Loucy (cell line): ENCODE data around the gene ARHGAP22.

ENCODE experiments used
- EZH2phosphoT487 ChIP-seq: fragments of 200-600 bp; IDR thresholded peaks from 2 replicates; pipeline ENCODE4 v1.6.1; 2018; ENCODE audit warnings: antibody characterized with exemption, mild to moderate bottlenecking, moderate library complexity, borderline replicate concordance
- TF ChIP-seq, protein P1 (sequence below): fragments of 200-600 bp; sonication (generic); conservative IDR thresholded peaks from 2 replicates; pipeline ENCODE4 v1.5.1; 2014; ENCODE audit warnings: mild to moderate bottlenecking, antibody characterized with exemption, low read length

DNA sequence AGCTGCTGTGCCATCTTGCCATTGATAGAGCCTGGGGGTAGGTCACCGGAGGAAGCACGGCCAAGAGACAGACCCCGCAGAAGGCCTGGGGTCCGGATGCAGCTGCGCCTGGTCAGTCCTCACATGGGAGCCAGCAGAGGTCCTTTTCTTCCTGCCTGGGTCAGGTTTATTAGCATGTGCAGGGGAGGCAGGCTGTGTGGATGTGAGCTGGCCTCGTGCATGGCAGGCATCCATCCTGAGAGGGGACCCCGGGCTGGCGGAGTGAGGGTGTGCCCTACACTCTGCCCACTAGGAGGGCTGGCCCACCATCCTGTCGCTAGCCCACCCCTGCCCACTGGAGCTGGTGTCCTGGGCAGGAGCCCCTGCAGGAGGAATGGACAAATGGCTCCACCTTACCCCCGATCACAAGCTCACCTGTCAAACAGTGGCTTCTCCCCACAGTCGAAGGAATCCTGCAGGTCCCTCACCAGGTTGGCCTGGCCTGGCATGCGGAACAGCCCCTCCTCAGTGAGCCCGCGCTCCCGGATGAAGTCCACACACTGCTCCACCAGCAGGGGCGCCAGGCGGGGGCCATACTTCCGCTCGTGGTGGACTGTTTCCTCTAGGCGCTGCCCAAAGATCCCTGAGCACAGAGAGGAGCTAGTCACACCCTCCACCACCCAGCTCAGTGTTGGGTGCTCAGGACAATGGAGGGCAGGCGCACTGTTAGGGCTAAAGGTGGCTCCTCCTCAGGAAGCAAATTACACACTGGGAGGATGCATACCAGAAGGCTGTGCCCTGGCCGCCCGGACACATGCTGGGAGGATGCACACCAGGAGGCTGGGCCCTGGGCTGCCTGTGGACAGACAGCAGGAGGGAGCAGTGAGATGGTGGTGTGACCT is 145.4 kb downstream of the ARHGAP22 start:
- TF ChIP-seq, protein P1, sequence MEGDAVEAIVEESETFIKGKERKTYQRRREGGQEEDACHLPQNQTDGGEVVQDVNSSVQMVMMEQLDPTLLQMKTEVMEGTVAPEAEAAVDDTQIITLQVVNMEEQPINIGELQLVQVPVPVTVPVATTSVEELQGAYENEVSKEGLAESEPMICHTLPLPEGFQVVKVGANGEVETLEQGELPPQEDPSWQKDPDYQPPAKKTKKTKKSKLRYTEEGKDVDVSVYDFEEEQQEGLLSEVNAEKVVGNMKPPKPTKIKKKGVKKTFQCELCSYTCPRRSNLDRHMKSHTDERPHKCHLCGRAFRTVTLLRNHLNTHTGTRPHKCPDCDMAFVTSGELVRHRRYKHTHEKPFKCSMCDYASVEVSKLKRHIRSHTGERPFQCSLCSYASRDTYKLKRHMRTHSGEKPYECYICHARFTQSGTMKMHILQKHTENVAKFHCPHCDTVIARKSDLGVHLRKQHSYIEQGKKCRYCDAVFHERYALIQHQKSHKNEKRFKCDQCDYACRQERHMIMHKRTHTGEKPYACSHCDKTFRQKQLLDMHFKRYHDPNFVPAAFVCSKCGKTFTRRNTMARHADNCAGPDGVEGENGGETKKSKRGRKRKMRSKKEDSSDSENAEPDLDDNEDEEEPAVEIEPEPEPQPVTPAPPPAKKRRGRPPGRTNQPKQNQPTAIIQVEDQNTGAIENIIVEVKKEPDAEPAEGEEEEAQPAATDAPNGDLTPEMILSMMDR, result no peak
- no peak for TF ChIP-seq EZH2phosphoT487
